DMS53 treated with DMSO at 0.1 percent for 48 hours (cell line): Measurements from ENCODE around the gene HDHD2.
"Not testable (repeated sequence)": the region's sequence is repeated elsewhere in the genome, so short reads cannot be mapped to it uniquely, and the experiment has no call there.

ENCODE experiments used
- DNase-seq: peaks from one replicate; lab custom pipeline; 2025; ENCODE audit not compliant: unreplicated experiment; lab: John Stamatoyannopoulos, UW

Gene HDHD2

GRCh38 chr18:47150029-47150823 lies at the start of gene HDHD2:
HDHD2 (minus strand) TSS chr18:47150500; CDS start chr18:47136439, 14,061 bp downstream.
- peak; percentile 90 for DNase-seq

- DNase-seq: not testable (repeated sequence)
Measured at GRCh38 chr18:47195961-47196360, 45.7 kb upstream of the HDHD2 start.

GRCh38 chr18:47191961-47192360 lies 41.7 kb upstream of the HDHD2 start:
- peak; percentile 9 for DNase-seq

- no peak for DNase-seq
Measured at GRCh38 chr18:47187721-47188120, 37.4 kb upstream of the HDHD2 start.

- peak; percentile 17 for DNase-seq
Measured at GRCh38 chr18:47184419-47185050, 34.2 kb upstream of the HDHD2 start.

- DNase-seq: not testable (repeated sequence)
Measured at GRCh38 chr18:47182156-47182555, 31.9 kb upstream of the HDHD2 start.

GRCh38 chr18:47180765-47181164 lies 30.5 kb upstream of the HDHD2 start:
- DNase-seq: no peak

GRCh38 chr18:47179520-47179919 lies 29.2 kb upstream of the HDHD2 start:
- DNase-seq: no peak

- DNase-seq: peak; percentile 98
Measured at GRCh38 chr18:47175898-47176575, 25.7 kb upstream of the HDHD2 start, which contains the start of gene IER3IP1. IER3IP1 (minus strand) TSS chr18:47176364; CDS start chr18:47176277, 87 bp downstream.

- no peak for DNase-seq
Measured at GRCh38 chr18:47175283-47175897, 25.1 kb upstream of the HDHD2 start.

- peak; percentile 68 for DNase-seq
Measured at GRCh38 chr18:47174545-47175116, 24.3 kb upstream of the HDHD2 start.

- DNase-seq: no peak
Measured at GRCh38 chr18:47172476-47172875, 22.2 kb upstream of the HDHD2 start.

GRCh38 chr18:47168913-47169312 lies 18.6 kb upstream of the HDHD2 start:
- no peak for DNase-seq

- DNase-seq: no peak
Measured at GRCh38 chr18:47168509-47168908, 18.2 kb upstream of the HDHD2 start.

GRCh38 chr18:47166294-47166693 lies 16.0 kb upstream of the HDHD2 start:
- no peak for DNase-seq

GRCh38 chr18:47163241-47163640 lies 12.9 kb upstream of the HDHD2 start:
- DNase-seq: no peak

GRCh38 chr18:47160256-47160655 lies 10.0 kb upstream of the HDHD2 start:
- DNase-seq: no peak

GRCh38 chr18:47158404-47158803 lies 8.1 kb upstream of the HDHD2 start:
- not testable (repeated sequence) for DNase-seq

- peak; percentile 42 for DNase-seq
Measured at GRCh38 chr18:47151439-47151838, 1.1 kb upstream of the HDHD2 start.

- peak; percentile 69 for DNase-seq
Measured at GRCh38 chr18:47150824-47151366, 595 bp upstream of the HDHD2 start.
